Tibial artery (tissue), 4 donors: ENCODE results near the gene SRGAP1.

Experiments
- DNase-seq, 2 donors: peaks; one replicate each; pipeline ENCODE4 v3.0.0-alpha.2; 2019
- H3K27ac ChIP-seq, 2 donors: fragments of 200-600 bp; sonication (generic) in 1 of 2; 1 replicate in 1 of 2; 2 replicates in 1 of 2; pipeline ENCODE4 v1.5.1; 2018 to 2019; ENCODE audit warnings: mild to moderate bottlenecking in 1 of 2
- H3K27me3 ChIP-seq, 2 donors: fragments of 200-600 bp; sonication (generic) in 1 of 2; one replicate each; pipeline versions ENCODE4 v1.5.1 to v1.6.0; 2016 to 2019
- H3K36me3 ChIP-seq, 3 donors: fragments of 200-600 bp; sonication (generic) in 2 of 3; one replicate each; pipeline ENCODE4 v1.5.1; 2016 to 2019; ENCODE audit warnings: mild to moderate bottlenecking in 2 of 3
- H3K4me1 ChIP-seq, 4 donors: fragments of 200-600 bp; sonication (generic) in 2 of 4; 1 replicate in 3 of 4; 2 replicates in 1 of 4; pipeline ENCODE4 v1.5.1; 2016 to 2019
- H3K4me3 ChIP-seq, 2 donors: fragments of 200-600 bp; sonication (generic) in 1 of 2; 1 replicate in 1 of 2; 2 replicates in 1 of 2; pipeline ENCODE4 v1.5.1; 2018 to 2019; ENCODE audit warnings: mild to moderate bottlenecking in 2 of 2
- H3K9me3 ChIP-seq, 3 donors: fragments of 200-600 bp; sonication (generic) in 1 of 3; one replicate each; pipeline ENCODE4 v1.5.1; 2016 to 2019
- intact Hi-C: fragments of 100-400 bp; cut with DNase I; formaldehyde crosslinking; loops from one replicate; pipeline ENCODE4 v1.15.0; 2023; ENCODE audit warnings: low total_unique reads
- TF ChIP-seq, protein P1 (sequence below), 2 experiments: fragments of 200-600 bp in 1 of 2; fragments of 450-650 bp in 1 of 2; IDR thresholded peaks; one replicate each; pipeline ENCODE4 v1.5.1; 2017 to 2019; ENCODE audit warnings: antibody characterized with exemption in 2 of 2, mild to moderate bottlenecking in 1 of 2, moderate library complexity in 1 of 2

The SRGAP1 gene

DNA sequence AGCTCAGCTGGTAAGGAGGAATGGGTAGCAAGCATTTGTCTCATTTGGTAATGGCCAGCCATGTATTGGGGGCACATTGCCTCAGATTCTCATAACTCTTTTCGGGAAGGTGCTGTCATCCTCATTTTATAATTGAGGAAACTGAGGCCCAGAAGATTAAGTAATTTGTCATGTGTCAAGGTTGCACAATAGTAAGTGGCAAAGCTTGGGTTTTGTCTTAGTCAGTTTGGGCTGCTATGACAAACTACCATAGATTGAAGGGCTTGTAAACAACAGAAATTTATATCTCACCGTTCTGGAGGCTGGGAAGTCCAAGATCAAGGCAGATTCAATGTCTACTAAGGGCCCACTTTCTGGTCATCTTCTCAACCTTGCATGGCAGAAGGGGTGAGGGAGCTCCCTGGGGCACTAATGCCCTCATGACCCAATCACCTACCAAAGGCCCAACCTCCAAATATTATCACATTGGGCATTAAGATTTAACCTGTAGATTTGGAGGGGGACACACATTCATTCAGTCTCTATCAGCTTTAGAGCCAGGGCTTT is 99.6 kb downstream of the SRGAP1 start:
- H3K9me3 ChIP-seq, result no peaks in the 10 kb centered on the region
- TF ChIP-seq, protein P1, sequence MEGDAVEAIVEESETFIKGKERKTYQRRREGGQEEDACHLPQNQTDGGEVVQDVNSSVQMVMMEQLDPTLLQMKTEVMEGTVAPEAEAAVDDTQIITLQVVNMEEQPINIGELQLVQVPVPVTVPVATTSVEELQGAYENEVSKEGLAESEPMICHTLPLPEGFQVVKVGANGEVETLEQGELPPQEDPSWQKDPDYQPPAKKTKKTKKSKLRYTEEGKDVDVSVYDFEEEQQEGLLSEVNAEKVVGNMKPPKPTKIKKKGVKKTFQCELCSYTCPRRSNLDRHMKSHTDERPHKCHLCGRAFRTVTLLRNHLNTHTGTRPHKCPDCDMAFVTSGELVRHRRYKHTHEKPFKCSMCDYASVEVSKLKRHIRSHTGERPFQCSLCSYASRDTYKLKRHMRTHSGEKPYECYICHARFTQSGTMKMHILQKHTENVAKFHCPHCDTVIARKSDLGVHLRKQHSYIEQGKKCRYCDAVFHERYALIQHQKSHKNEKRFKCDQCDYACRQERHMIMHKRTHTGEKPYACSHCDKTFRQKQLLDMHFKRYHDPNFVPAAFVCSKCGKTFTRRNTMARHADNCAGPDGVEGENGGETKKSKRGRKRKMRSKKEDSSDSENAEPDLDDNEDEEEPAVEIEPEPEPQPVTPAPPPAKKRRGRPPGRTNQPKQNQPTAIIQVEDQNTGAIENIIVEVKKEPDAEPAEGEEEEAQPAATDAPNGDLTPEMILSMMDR (IDR thresholded peaks at IDR 0.05), result no peak
- H3K4me3 ChIP-seq, result no peak overlapping the region
- no peaks in the 10 kb centered on the region for H3K36me3 ChIP-seq
- peaks cover 0 to 4% (median 2%) of the 10 kb centered on the region in 4 donors for H3K4me1 ChIP-seq
- no peak for DNase-seq
- H3K27ac ChIP-seq, result no peak overlapping the region
- intact Hi-C loops, result no loop called here
- H3K27me3 ChIP-seq, result no peaks in the 10 kb centered on the region

DNA sequence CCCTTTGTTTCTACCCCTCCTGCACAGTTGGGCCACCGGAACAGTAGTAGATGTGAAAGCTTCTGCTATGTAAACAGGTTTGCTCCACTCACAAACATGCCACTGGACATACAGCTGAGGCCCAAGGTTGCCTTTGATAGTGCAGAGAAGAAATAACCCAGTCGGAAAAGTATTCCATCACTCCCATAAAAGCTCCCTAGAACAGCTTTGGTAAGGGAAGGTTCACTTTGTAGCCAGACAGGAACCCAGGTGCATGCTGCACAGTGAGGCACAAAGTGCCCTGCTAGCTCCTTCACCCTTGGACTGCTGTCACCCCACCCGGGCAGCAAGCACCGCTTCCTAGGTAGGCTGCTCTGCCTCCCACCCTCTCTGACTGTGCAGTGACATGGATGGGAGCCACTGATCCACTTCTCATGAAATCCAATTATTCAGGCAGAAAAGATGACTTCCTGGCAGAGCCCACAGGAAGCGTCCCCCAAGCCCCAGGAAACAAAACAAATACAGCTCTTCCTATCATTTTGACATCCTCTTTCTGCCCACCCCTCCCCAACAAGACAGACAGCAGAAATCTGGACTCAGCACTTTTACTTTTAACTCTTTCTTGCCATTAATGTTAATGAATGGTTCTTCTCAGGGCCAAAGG is 100.2 kb downstream of the SRGAP1 start:
- Histone ChIP-seq H3K4me3 (no peak overlapping the region), H3K4me1 (peaks cover 0 to 4% (median 2%) of the 10 kb centered on the region in 4 donors), H3K36me3 (no peaks in the 10 kb centered on the region), H3K27ac (no peak overlapping the region), H3K9me3 (no peaks in the 10 kb centered on the region), H3K27me3 (no peaks in the 10 kb centered on the region)
- DNase-seq, result no peak
- intact Hi-C loops, result no loop called here
- TF ChIP-seq, protein P1 (IDR thresholded peaks at IDR 0.05), result no peak

DNA sequence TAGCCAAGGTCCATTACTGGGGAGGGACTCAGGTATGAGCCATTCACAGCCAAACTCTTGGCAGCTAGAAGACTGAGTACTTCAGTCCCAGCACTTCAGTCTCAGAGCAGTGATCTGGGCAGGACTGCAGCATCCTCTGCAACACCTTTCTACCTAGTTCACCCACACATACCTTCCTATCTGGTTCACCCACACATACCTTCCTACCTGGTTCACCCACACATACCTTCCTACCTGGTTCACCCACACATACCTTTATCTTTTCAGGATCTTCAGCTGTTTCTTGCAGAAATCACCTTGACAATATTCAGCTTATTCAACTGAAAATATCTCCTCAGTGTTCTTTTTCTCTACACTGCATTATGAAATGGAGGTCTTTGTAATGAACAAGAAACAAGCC is 101.3 kb downstream of the SRGAP1 start:
- intact Hi-C loops, result no loop called here
- TF ChIP-seq, protein P1 (IDR thresholded peaks at IDR 0.05), result no peak
- no peaks in the 10 kb centered on the region for H3K36me3 ChIP-seq
- H3K4me3 ChIP-seq, result no peak overlapping the region
- H3K27ac ChIP-seq, result no peak overlapping the region
- H3K27me3 ChIP-seq, result no peaks in the 10 kb centered on the region
- H3K9me3 ChIP-seq, result no peaks in the 10 kb centered on the region
- peaks cover 0 to 13% (median 4%) of the 10 kb centered on the region in 4 donors for H3K4me1 ChIP-seq
- no peak for DNase-seq

DNA sequence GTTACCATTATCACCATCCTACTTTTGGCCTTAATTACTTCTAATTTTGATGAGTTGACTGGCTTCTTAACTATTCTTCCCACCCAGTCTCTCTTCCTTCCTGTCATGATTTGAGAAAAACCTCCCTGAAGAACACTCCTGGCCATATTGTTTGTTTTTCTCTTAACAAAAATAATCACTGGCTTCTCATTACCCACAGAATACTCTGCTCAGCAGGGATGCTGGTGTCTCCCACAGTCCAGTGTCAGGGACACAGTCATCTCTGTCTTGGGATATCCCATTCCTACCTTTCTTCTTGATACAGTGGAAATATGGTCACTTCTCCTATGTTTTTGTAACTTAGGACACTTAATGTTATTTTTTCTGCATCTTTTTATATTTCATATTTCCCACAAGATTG is 103.7 kb downstream of the SRGAP1 start:
- TF ChIP-seq, protein P1 (IDR thresholded peaks at IDR 0.05), result no peak
- no peaks in the 10 kb centered on the region for H3K27me3 ChIP-seq
- peaks cover 0 to 9% (median 4%) of the 10 kb centered on the region in 4 donors for H3K4me1 ChIP-seq
- no peaks in the 10 kb centered on the region for H3K9me3 ChIP-seq
- H3K4me3 ChIP-seq, result no peak overlapping the region
- intact Hi-C loops, result no loop called here
- H3K36me3 ChIP-seq, result no peaks in the 10 kb centered on the region
- no peak overlapping the region for H3K27ac ChIP-seq
- DNase-seq, result no peak

DNA sequence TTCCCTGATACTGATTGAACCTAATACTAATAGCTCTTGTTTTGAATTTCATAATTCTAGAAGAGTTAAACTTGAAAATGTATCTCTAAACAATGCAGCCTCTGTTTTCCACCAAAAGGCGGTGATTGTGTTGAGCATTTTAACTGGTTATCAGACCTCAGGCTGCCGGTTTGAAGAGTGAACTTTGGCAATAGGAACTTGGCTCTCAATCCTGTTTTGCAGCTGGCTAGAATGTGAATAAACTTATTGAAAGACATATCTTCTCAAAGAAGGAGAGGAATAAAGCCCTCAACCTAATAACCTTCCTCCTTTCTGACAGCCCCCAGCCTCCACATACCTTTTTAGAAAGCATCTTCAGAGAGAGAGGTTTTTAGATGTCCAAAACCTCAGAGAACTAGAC is 105.4 kb downstream of the SRGAP1 start:
- no peak overlapping the region for H3K4me3 ChIP-seq
- no peaks in the 10 kb centered on the region for H3K36me3 ChIP-seq
- H3K9me3 ChIP-seq, result no peaks in the 10 kb centered on the region
- TF ChIP-seq, protein P1 (IDR thresholded peaks at IDR 0.05), result no peak
- H3K27ac ChIP-seq, result no peak overlapping the region
- intact Hi-C loops, result no loop called here
- no peaks in the 10 kb centered on the region for H3K27me3 ChIP-seq
- peaks cover 0 to 12% (median 4%) of the 10 kb centered on the region in 4 donors for H3K4me1 ChIP-seq
- DNase-seq, result no peak
